G401 (cell line): ENCODE measurements around the gene DNALI1. TPM values are rescaled to one million over a fixed set of nuclear protein-coding genes. Genes with fewer than 3 reads are reported as not detected.

ENCODE experiments used
- DNase-seq: peaks from one replicate; pipeline ENCODE4 v3.0.0-alpha.2; 2015; ENCODE audit warnings: low spot score
- in situ Hi-C: cut with HindIII; loops from 2 replicates; pipeline ENCODE4 v1.10.0; 2016; ENCODE audit warnings: low sequenced_read_pairs, mixed read lengths
- total RNA-seq: library from RNA; depleted of rRNA; stranded (reverse); fragments of >200 nt; shearing (Covaris generic); gene quantifications from 2 replicates; pipeline ENCODE4 v1.2.3, GENCODE V29; 2014; rRNA removed

DNALI1 gene
- total RNA-seq, 1 experiment from 2014 or later: not detected

GRCh38 chr1:37595440-37596181 is 38.9 kb downstream of the DNALI1 start, which contains the start of gene GNL2:
Gene GNL2 (minus strand): TSS chr1:37595937. CDS start chr1:37595822, 115 bp downstream.
- in situ Hi-C loops: no loop called here
- peak; percentile 96 for DNase-seq

DNA sequence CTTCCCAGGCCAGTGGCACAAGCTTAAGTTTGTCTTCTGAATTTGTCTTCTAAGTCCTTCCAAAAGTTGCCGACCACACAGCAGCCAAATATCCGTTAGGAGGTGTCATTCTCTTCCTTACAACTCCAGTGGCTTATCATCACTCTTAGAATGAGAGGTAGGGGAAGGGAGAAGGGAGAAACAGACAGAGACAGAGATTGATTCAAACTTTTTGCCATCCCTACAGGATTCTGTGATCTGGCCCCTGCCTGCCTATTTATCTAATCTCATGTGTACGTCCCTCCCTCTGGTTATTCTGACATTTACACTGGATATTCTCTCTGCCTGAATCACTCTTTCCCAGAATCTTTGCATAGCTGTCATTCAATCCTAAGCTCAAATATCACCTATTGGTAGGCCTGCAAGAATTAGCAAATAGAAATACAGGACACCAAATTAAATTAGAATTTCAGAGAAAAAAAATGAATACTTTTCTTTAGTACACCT is 39.5 kb downstream of the DNALI1 start:
- no peak for DNase-seq
- in situ Hi-C loops: no loop called here

- DNase-seq: no peak
- in situ Hi-C loops: no loop called here
Measured at GRCh38 chr1:37599940-37600339, 43.2 kb downstream of the DNALI1 start.

DNA sequence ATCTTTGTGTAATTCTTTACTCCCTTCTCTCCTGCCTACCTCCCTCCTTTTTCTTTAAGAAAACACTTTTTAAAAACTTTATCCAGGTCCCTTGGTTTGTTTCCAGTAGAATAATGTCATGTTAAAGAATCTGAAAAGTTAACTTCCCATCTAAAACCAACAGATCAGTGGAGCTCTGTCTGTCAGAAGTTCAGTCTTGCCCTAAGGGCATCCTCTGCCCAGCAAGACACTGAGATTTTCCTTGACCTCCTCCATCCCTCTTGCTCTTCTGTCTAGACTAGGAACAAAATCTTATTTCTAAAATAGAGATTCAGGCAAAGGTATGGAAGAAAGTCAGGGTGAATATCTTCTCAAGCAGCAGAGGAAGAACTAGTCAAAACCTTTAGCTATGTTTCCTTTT is 44.7 kb downstream of the DNALI1 start:
- DNase-seq: no peak
- in situ Hi-C loops: no loop called here

- in situ Hi-C loops: no loop called here
Measured at GRCh38 chr1:37602750-37603694, 46.3 kb downstream of the DNALI1 start.

GRCh38 chr1:37605061-37605650 is 48.4 kb downstream of the DNALI1 start:
- no peak for DNase-seq
- in situ Hi-C loops: no loop called here

More at GRCh38 chr1:37602750-37603694, 46.3 kb downstream of the DNALI1 start:
- DNase-seq: peak; percentile 17

- no peak for DNase-seq
- in situ Hi-C loops: no loop called here
Measured at GRCh38 chr1:37605806-37606474, 49.2 kb downstream of the DNALI1 start.

DNA sequence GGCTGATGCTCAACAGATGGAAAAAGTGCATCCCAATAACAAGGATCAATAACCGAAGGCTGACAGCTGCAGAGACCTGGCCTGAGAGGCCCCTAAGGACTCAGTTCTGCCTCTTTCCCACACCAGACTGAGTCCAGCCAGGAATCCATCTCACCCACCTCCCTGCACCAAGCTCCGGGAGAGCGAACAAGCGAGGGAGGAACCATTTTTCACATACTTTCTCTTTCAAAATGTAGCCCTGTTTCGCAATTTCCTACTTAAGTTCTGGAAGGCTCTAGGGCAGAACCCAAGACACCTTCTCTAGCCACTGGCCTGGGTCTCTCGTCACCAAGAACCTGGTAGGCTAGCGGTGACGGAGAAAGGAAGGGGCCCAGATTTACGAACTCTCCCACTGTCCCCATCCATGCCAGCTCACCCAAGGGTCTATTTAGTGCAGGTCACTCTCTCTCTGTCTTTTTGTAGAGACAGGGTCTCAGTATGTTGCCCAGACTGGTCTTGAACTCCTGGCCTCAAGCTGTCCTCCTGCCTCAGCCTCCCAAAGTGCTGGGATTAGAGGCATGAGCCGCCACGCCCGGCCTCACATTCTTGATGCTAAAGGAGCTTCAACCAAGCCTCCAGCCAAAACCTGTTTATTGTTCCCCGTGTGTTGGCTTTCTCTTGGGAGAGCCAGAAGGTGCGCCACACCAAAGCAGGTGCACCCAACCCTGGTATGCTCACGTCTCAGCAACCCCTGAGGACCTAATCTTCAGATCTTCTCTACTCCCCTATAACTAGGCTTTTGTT is 49.9 kb downstream of the DNALI1 start:
- DNase-seq: no peak
- in situ Hi-C loops: no loop called here

- in situ Hi-C loops: no loop called here
- no peak for DNase-seq
Measured at GRCh38 chr1:37609002-37609401, 52.3 kb downstream of the DNALI1 start.

GRCh38 chr1:37609994-37610393 is 53.3 kb downstream of the DNALI1 start:
- in situ Hi-C loops: no loop called here
- DNase-seq: no peak

- in situ Hi-C loops: no loop called here
- DNase-seq: no peak
Measured at GRCh38 chr1:37612186-37612585, 55.4 kb downstream of the DNALI1 start.

DNA sequence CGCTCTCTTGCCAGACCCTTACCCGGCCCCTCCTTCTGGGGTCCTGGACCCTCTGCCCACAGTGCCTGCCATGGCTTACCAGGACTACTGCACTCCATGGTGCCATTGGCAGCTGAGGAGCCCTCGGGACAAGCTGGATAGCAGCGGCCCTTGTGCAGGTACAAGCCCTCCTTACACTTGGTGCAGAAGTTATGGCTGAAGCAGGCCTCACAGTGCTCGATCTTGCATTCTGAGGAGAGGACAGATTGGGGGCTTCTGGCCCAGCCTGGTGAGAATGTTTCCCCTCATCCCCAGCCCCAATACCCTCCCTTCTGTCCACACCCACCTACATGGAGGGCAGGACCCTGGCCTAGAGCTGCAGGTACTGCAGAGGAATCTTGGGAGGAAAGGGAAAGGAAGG is 57.4 kb downstream of the DNALI1 start:
- in situ Hi-C loops: no loop called here

DNA sequence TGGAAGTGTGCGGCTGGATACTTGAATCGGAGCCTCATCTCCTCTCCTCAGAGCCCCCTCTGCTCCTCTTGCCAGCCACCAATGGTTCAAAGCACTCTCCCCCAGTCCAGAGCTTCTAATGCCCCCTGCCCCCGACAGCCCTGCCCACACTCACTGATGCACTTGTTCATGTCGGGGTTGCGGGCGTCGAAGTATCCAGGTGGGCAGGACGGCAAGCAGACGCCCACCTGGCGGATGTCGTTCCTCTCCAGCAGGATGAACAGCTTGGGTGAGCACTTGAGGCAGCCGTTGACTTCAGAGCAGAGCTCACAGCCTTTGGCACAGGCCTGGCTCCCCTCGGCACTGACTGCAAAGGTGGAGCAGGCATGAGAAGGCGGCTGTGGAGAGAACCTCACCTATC is 59.6 kb downstream of the DNALI1 start:
- in situ Hi-C loops: no loop called here
- no peak for DNase-seq

More for the DNA sequence above, 57.4 kb downstream of the DNALI1 start:
- DNase-seq: no peak

Other genes with a start within 250 kb of the DNALI1 start
- 2.6 and 3.3 TPM in 2 replicates for gene ZC3H12A, start 82.4 kb upstream of the DNALI1 start, total RNA-seq
- 44.4 and 62.8 TPM in 2 replicates for gene MEAF6, start 42.2 kb upstream of the DNALI1 start, total RNA-seq
- gene SNIP1, start 2.6 kb upstream of the DNALI1 start, total RNA-seq: 8.0 and 9.0 TPM in 2 replicates
- gene GNL2, start 39.0 kb downstream of the DNALI1 start, total RNA-seq: 57.0 and 81.6 TPM in 2 replicates
- 0.07 TPM in 1 of 2 replicates, not detected in the other for gene RSPO1, start 78.0 kb downstream of the DNALI1 start, total RNA-seq
- gene CDCA8, start 135.6 kb downstream of the DNALI1 start, total RNA-seq: 18.9 and 20.3 TPM in 2 replicates
- gene EPHA10, start 208.2 kb downstream of the DNALI1 start, total RNA-seq: 0.17 and 0.49 TPM in 2 replicates
- gene MANEAL, start 236.9 kb downstream of the DNALI1 start, total RNA-seq: 22.0 and 31.3 TPM in 2 replicates